K562 (cell line): ENCODE measurements around the gene NPR1. TPM values are rescaled to one million over a fixed set of nuclear protein-coding genes. Genes with fewer than 3 reads are reported as not detected.

Experiments
- ARID3A ChIP-seq: IDR thresholded peaks from 2 replicates; pipeline ENCODE4 v1.6.1; 2012; ENCODE audit warnings: low read depth, low read length, improper control_type of control experiment, borderline replicate concordance
- ELK1 ChIP-seq: sonication (generic); formaldehyde crosslinking; IDR thresholded peaks from 2 replicates; pipeline ENCODE4 v1.8.1; 2022; ENCODE audit warnings: missing genetic modification reagents
- EP300 ChIP-seq: IDR thresholded peaks from 2 replicates; pipeline ENCODE4 v1.6.1; 2012; ENCODE audit warnings: low read length, improper control_type of control experiment
- EWSR1 ChIP-seq: fragments of 450-650 bp; IDR thresholded peaks from 2 replicates; pipeline ENCODE4 v1.6.1; 2018; ENCODE audit warnings: borderline replicate concordance, mild to moderate bottlenecking, low read depth, moderate library complexity; ENCODE audit not compliant: partially characterized antibody
- FIP1L1 ChIP-seq: fragments of 200-400 bp; formaldehyde crosslinking; IDR thresholded peaks from 2 replicates; pipeline ENCODE4 v1.6.1; 2018; ENCODE audit warnings: mild to moderate bottlenecking, low read depth, low read length; ENCODE audit not compliant: poor library complexity, severe bottlenecking
- FOXA1 ChIP-seq: fragments of 450-650 bp; IDR thresholded peaks from 2 replicates; pipeline ENCODE4 v1.6.1; 2016; ENCODE audit warnings: mild to moderate bottlenecking, borderline replicate concordance
- HBP1 ChIP-seq: fragments of 450-650 bp; formaldehyde crosslinking; IDR thresholded peaks from 2 replicates; pipeline ENCODE4 v1.4.0; 2022; ENCODE audit warnings: missing genetic modification characterization
- HEY1 ChIP-seq: fragments of 250-450 bp; sonication (Bioruptor Pico); IDR thresholded peaks from 2 replicates; pipeline ENCODE4 v1.5.0; 2020; ENCODE audit warnings: mild to moderate bottlenecking, moderate library complexity, borderline replicate concordance
- MITF ChIP-seq: IDR thresholded peaks from 2 replicates; pipeline ENCODE4 v1.6.1; 2014; ENCODE audit warnings: antibody characterized with exemption
- PHF8 ChIP-seq: fragments of 200-600 bp; sonication (generic); IDR thresholded peaks from 2 replicates; pipeline ENCODE4 v1.6.1; 2012; ENCODE audit warnings: mixed run types, mild to moderate bottlenecking, inconsistent platforms, low read length, moderate library complexity, borderline replicate concordance
- RBFOX2 ChIP-seq: fragments of 200-400 bp; formaldehyde crosslinking; IDR thresholded peaks from 2 replicates; pipeline ENCODE4 v1.6.1; 2017; ENCODE audit warnings: low read depth, mild to moderate bottlenecking, low read length, moderate library complexity
- RBM34 ChIP-seq: fragments of 200-400 bp; formaldehyde crosslinking; IDR thresholded peaks from 2 replicates; pipeline ENCODE4 v1.6.1; 2018; ENCODE audit warnings: low read length, borderline replicate concordance; ENCODE audit not compliant: insufficient read depth
- ZBED1 ChIP-seq: IDR thresholded peaks from 2 replicates; pipeline ENCODE4 v1.6.1; 2014
- ZEB2 ChIP-seq: fragments of 450-650 bp; IDR thresholded peaks from 2 replicates; pipeline ENCODE4 v1.6.1; 2016
- ZFP36 ChIP-seq: fragments of 150-350 bp; IDR thresholded peaks from 2 replicates; pipeline ENCODE4 v1.6.1; 2018; ENCODE audit warnings: low read length, low read depth; ENCODE audit not compliant: partially characterized antibody
- ZNF384 ChIP-seq: IDR thresholded peaks from 2 replicates; pipeline ENCODE4 v1.6.1; 2012; ENCODE audit warnings: low read depth, low read length, improper control_type of control experiment
- ZNF511 ChIP-seq: sonication (generic); formaldehyde crosslinking; IDR thresholded peaks from 2 replicates; pipeline ENCODE4 v1.8.0; 2022; ENCODE audit warnings: mild to moderate bottlenecking, missing genetic modification reagents
- ZNF512 ChIP-seq: IDR thresholded peaks from 2 replicates; pipeline ENCODE4 v1.6.1; 2016; ENCODE audit warnings: missing genetic modification characterization, missing compliant biosample characterization
- ZNF586 ChIP-seq: fragments of 450-650 bp; formaldehyde crosslinking; conservative IDR thresholded peaks from 2 replicates; pipeline ENCODE4 v1.4.0; 2020; ENCODE audit warnings: mild to moderate bottlenecking, moderate library complexity
- ZNF717 ChIP-seq: fragments of 250-450 bp; sonication (Bioruptor Pico); IDR thresholded peaks from 2 replicates; pipeline ENCODE4 v1.5.0; 2021
- polyA plus RNA-seq, 8 experiments: library from polyadenylated mRNA; depleted of rRNA in 4 of 8; stranded (reverse) in 5 of 8; unstranded in 3 of 8; fragments of >200 nt; fragmentation: Nextera tagmentation in 2 of 8; fragmentation: Illumina TruSeq in 1 of 8; extraction: Ambion mirVana in 2 of 8; extraction: Trizol in 1 of 8; gene quantifications; 2 replicates each; pipeline versions ENCODE4 v1.2.1 to v1.2.3, GENCODE V29; 2011 to 2014; ENCODE audit warnings: inconsistent platforms in 1 of 8, missing spikeins in 1 of 8
- total RNA-seq, 7 experiments: library from RNA; depleted of rRNA in 6 of 7; stranded (reverse); fragments of >200 nt in 6 of 7; fragmentation: Illumina TruSeq in 2 of 7; extraction: Trizol in 2 of 7; gene quantifications; 2 replicates each; pipeline versions ENCODE4 v1.2.1 to v1.2.3, GENCODE V29; 2011 to 2021; ENCODE audit warnings: low replicate concordance in 1 of 7

The NPR1 gene
- total and polyA plus RNA-seq, 9 of the 15 experiments (the other 6 are each of a cell fraction or from before 2014, with no cell fraction given), result 0.05 to 0.16 (median 0.06) TPM; not detected in 6

- TF ChIP-seq HEY1 (no peak), EWSR1 (no peak), ZNF512 (no peak), ZBED1 (no peak), ZEB2 (no peak), FIP1L1 (no peak), RBFOX2 (peak; percentile 73), PHF8 (peak; percentile 85), ELK1 (CRISPR knock-in tag) (no peak), RBM34 (no peak), ZNF717 (CRISPR knock-in tag) (no peak), EP300 (no peak), ZNF511 (CRISPR knock-in tag) (no peak), MITF (no peak), HBP1 (CRISPR knock-in tag) (no peak), ZNF384 (no peak), ZNF586 (CRISPR knock-in tag) (no peak), ZFP36 (no peak), ARID3A (no peak), FOXA1 (no peak)
Measured at GRCh38 chr1:153727463-153728304, 49.2 kb downstream of the NPR1 start, which contains the start of gene INTS3 (continued).
